Measurements from ENCODE around the gene SPRTN.

GRCh38 chr1:231355171-231355570 is 17.1 kb downstream of the SPRTN start:
- TF ChIP-seq GATA2 (IDR thresholded peaks at IDR 0.05; ENCODE audit: low read depth, low read length) (no peak), GATA3 (IDR thresholded peaks at IDR 0.05; ENCODE audit: low read depth, low read length) (no peak)
